DND-41 (cell line): ENCODE measurements around the gene SNX10.

Experiments used
- CTCF ChIP-seq: IDR thresholded peaks from 2 replicates; pipeline ENCODE4 v1.5.1; 2012; ENCODE audit warnings: borderline replicate concordance, low read length, moderate library complexity, mild to moderate bottlenecking; ENCODE audit not compliant: poor library complexity, severe bottlenecking; ENCODE audit errors: extremely low read depth
- EZH2 ChIP-seq: IDR thresholded peaks from 3 replicates; pipeline ENCODE4 v1.6.1; 2012; ENCODE audit warnings: borderline replicate concordance, low read depth, mild to moderate bottlenecking, moderate library complexity, low read length, inconsistent platforms; ENCODE audit not compliant: severe bottlenecking

- TF ChIP-seq CTCF (no peak), EZH2 (no peak)
Observed at GRCh38 chr7:26307791-26308190, 16.1 kb downstream of the SNX10 start.
